Fibroblast of pulmonary artery (primary cell): ENCODE data around the gene NDUFV2.
A peak's percentile ranks its signal among the peaks of the same experiment; 100 is the strongest.

ENCODE experiments used
- DNase-seq: peaks from one replicate; pipeline ENCODE4 v3.0.0-alpha.2; 2010; ENCODE audit warnings: low read depth
- H3K4me3 ChIP-seq: replicated peaks from 2 replicates; pipeline ENCODE4 v1.5.1; 2011; ENCODE audit warnings: low read depth, mild to moderate bottlenecking, control low read depth, low read length, moderate library complexity
- CTCF ChIP-seq: IDR thresholded peaks from 2 replicates; pipeline ENCODE4 v1.5.1; 2011; ENCODE audit warnings: mild to moderate bottlenecking, control low read depth, low read length, inconsistent platforms; ENCODE audit errors: missing control alignments

The NDUFV2 gene

GRCh38 chr18:9102508-9103375, at the start of gene NDUFV2:
Gene NDUFV2 (plus strand): TSS chr18:9102699. CDS start chr18:9102744, 45 bp downstream.
- TF ChIP-seq CTCF, result no peak
- H3K4me3 ChIP-seq, result peak within 1 kb of the TSS; percentile 87

GRCh38 chr18:9053814-9054213, 48.7 kb upstream of the NDUFV2 start:
- no peak for DNase-seq
- no peak overlapping the region for H3K4me3 ChIP-seq
- no peak for TF ChIP-seq CTCF

More at GRCh38 chr18:9102508-9103375, at the start of gene NDUFV2:
- peak; percentile 95 for DNase-seq

GRCh38 chr18:9055185-9055584, 47.3 kb upstream of the NDUFV2 start:
- no peak overlapping the region for H3K4me3 ChIP-seq
- DNase-seq, result peak; percentile 90
- TF ChIP-seq CTCF, result peak; percentile 15

- TF ChIP-seq CTCF, result no peak
- DNase-seq, result peak; percentile 24
- H3K4me3 ChIP-seq, result no peak overlapping the region
Observed at GRCh38 chr18:9055626-9056025, 46.9 kb upstream of the NDUFV2 start.

- no peak for DNase-seq
- no peak overlapping the region for H3K4me3 ChIP-seq
- no peak for TF ChIP-seq CTCF
Observed at GRCh38 chr18:9057646-9058045, 44.9 kb upstream of the NDUFV2 start.

- no peak for TF ChIP-seq CTCF
- H3K4me3 ChIP-seq, result no peak overlapping the region
- peak; percentile 38 for DNase-seq
Observed at GRCh38 chr18:9058406-9058805, 44.1 kb upstream of the NDUFV2 start.

GRCh38 chr18:9062418-9062751, 40.1 kb upstream of the NDUFV2 start:
- no peak for TF ChIP-seq CTCF
- DNase-seq, result no peak
- H3K4me3 ChIP-seq, result no peak overlapping the region
